GM20431 (cell line): ENCODE data around the gene ALAS1.

Experiments used
- in situ Hi-C: fragments of 300-500 bp; cut with MseI, MboI; formaldehyde crosslinking; loops from one replicate; pipeline ENCODE4 v1.15.0; 2020; ENCODE audit warnings: low sequenced_read_pairs; ENCODE audit not compliant: unreplicated experiment

The ALAS1 gene

GRCh38 chr3:52196977-52197376, 983 bp upstream of the ALAS1 start:
- in situ Hi-C loops, result no loop called here

- in situ Hi-C loops, result no loop called here
These were observed 490 bp upstream of the ALAS1 start for GRCh38 chr3:52197499-52197841.

- in situ Hi-C loops, result no loop called here
These were observed 966 bp downstream of the ALAS1 start for GRCh38 chr3:52198643-52199608.

- in situ Hi-C loops, result no loop called here
These were observed 3.2 kb downstream of the ALAS1 start for GRCh38 chr3:52200981-52201679.

GRCh38 chr3:52202384-52203077, 4.6 kb downstream of the ALAS1 start:
- in situ Hi-C loops, result no loop called here

GRCh38 chr3:52203701-52204100, 5.7 kb downstream of the ALAS1 start:
- in situ Hi-C loops, result no loop called here

GRCh38 chr3:52204337-52205073, 6.5 kb downstream of the ALAS1 start:
- in situ Hi-C loops, result no loop called here

GRCh38 chr3:52205727-52206372, 7.9 kb downstream of the ALAS1 start:
- in situ Hi-C loops, result no loop called here

- in situ Hi-C loops, result no loop called here
These were observed 10.6 kb downstream of the ALAS1 start for GRCh38 chr3:52208556-52208955.

GRCh38 chr3:52210037-52210436, 12.1 kb downstream of the ALAS1 start:
- in situ Hi-C loops, result no loop called here

- in situ Hi-C loops, result no loop called here
These were observed 12.6 kb downstream of the ALAS1 start for GRCh38 chr3:52210550-52211046.

GRCh38 chr3:52211268-52211891, 13.4 kb downstream of the ALAS1 start:
- in situ Hi-C loops, result no loop called here

- in situ Hi-C loops, result no loop called here
These were observed 15.0 kb downstream of the ALAS1 start for GRCh38 chr3:52213005-52213404.

GRCh38 chr3:52213901-52214300, 15.9 kb downstream of the ALAS1 start:
- in situ Hi-C loops, result no loop called here

- in situ Hi-C loops, result no loop called here
These were observed 17.4 kb downstream of the ALAS1 start for GRCh38 chr3:52215351-52215750.

GRCh38 chr3:52216585-52217408, 18.8 kb downstream of the ALAS1 start:
- in situ Hi-C loops, result no loop called here

- in situ Hi-C loops, result no loop called here
These were observed 19.4 kb downstream of the ALAS1 start for GRCh38 chr3:52217409-52217805.

- in situ Hi-C loops, result no loop called here
These were observed 20.1 kb downstream of the ALAS1 start for GRCh38 chr3:52218026-52218425.
